H9 (cell line): ENCODE measurements around the gene HMGCS2. TPM values are rescaled to one million over a fixed set of nuclear protein-coding genes. Genes with fewer than 3 reads are reported as not detected.

Source experiments
- DNase-seq: peaks from one replicate; pipeline ENCODE4 v3.0.0-alpha.2; 2017
- H2AFZ ChIP-seq: one replicate; pipeline ENCODE4 v1.6.1; 2013; ENCODE audit warnings: mild to moderate bottlenecking, low read length, control low read depth, moderate library complexity
- H2AK5ac ChIP-seq: 2 replicates; pipeline ENCODE4 v1.6.1; 2013; ENCODE audit warnings: low read length, control low read depth, mixed read lengths; ENCODE audit not compliant: insufficient read length
- H2BK120ac ChIP-seq: one replicate; pipeline ENCODE4 v1.6.1; 2013; ENCODE audit warnings: low read depth, mild to moderate bottlenecking, low read length, control low read depth, inconsistent platforms; ENCODE audit not compliant: poor library complexity, severe bottlenecking
- H2BK12ac ChIP-seq: 2 replicates; pipeline ENCODE4 v1.6.1; 2013; ENCODE audit warnings: low read length, control low read depth, mixed read lengths, low read depth; ENCODE audit not compliant: insufficient read length
- H2BK15ac ChIP-seq: 2 replicates; pipeline ENCODE4 v1.6.1; 2013; ENCODE audit warnings: low read depth, low read length, control low read depth
- H2BK20ac ChIP-seq: one replicate; pipeline ENCODE4 v1.6.1; 2013; ENCODE audit warnings: low read depth, mild to moderate bottlenecking, low read length, control low read depth, inconsistent platforms; ENCODE audit not compliant: poor library complexity, severe bottlenecking
- H2BK5ac ChIP-seq: 2 replicates; pipeline ENCODE4 v1.6.1; 2013; ENCODE audit warnings: low read length, control low read depth, mixed read lengths; ENCODE audit not compliant: insufficient read length
- H3K14ac ChIP-seq: 2 replicates; pipeline ENCODE4 v1.6.1; 2013; ENCODE audit warnings: low read length, control low read depth; ENCODE audit not compliant: insufficient read depth
- H3K18ac ChIP-seq: 2 replicates; pipeline ENCODE4 v1.6.1; 2013; ENCODE audit warnings: low read depth, mild to moderate bottlenecking, mixed read lengths, low read length, control low read depth; ENCODE audit not compliant: insufficient read length
- H3K23ac ChIP-seq: 2 replicates; pipeline ENCODE4 v1.6.1; 2013; ENCODE audit warnings: low read length, control low read depth, mixed read lengths, low read depth; ENCODE audit not compliant: insufficient read length
- H3K23me2 ChIP-seq: 2 replicates; pipeline ENCODE4 v1.6.1; 2013; ENCODE audit warnings: low read depth, mild to moderate bottlenecking, mixed read lengths, low read length, control low read depth; ENCODE audit not compliant: insufficient read length, poor library complexity, severe bottlenecking
- H3K27ac ChIP-seq: 2 replicates; pipeline ENCODE4 v1.5.1; 2013; ENCODE audit warnings: low read length, control low read depth, mixed read lengths, low read depth; ENCODE audit not compliant: insufficient read length
- H3K27me3 ChIP-seq: 2 replicates; pipeline ENCODE4 v1.6.1; 2013; ENCODE audit warnings: low read length, control low read depth, inconsistent platforms; ENCODE audit not compliant: insufficient read depth
- H3K4ac ChIP-seq: 2 replicates; pipeline ENCODE4 v1.6.1; 2013; ENCODE audit warnings: low read depth, mild to moderate bottlenecking, control low read depth, inconsistent platforms, low read length, moderate library complexity
- H3K4me1 ChIP-seq: 2 replicates; pipeline ENCODE4 v1.6.1; 2013; ENCODE audit warnings: low read length, control low read depth, inconsistent platforms; ENCODE audit not compliant: insufficient read depth
- H3K4me2 ChIP-seq: 2 replicates; pipeline ENCODE4 v1.6.1; 2013; ENCODE audit warnings: low read length, control low read depth, mixed read lengths; ENCODE audit not compliant: insufficient read length, insufficient read depth
- H3K56ac ChIP-seq: 2 replicates; pipeline ENCODE4 v1.6.1; 2013; ENCODE audit warnings: low read depth, mild to moderate bottlenecking, mixed read lengths, low read length, control low read depth; ENCODE audit not compliant: insufficient read length
- H3K79me1 ChIP-seq: 2 replicates; pipeline ENCODE4 v1.6.1; 2013; ENCODE audit warnings: low read depth, mild to moderate bottlenecking, moderate library complexity, low read length, control low read depth, inconsistent platforms; ENCODE audit not compliant: insufficient read depth, poor library complexity, severe bottlenecking
- H3K79me2 ChIP-seq: 2 replicates; pipeline ENCODE4 v1.6.1; 2013; ENCODE audit warnings: low read length, control low read depth, inconsistent platforms; ENCODE audit not compliant: insufficient read depth
- H3K9ac ChIP-seq: 2 replicates; pipeline ENCODE4 v1.6.1; 2013; ENCODE audit warnings: low read length, control low read depth, mixed read lengths; ENCODE audit not compliant: insufficient read length; ENCODE audit errors: extremely low read depth
- H3K9me3 ChIP-seq: one replicate; pipeline ENCODE4 v1.6.1; 2013; ENCODE audit warnings: low read depth, low read length, inconsistent platforms; ENCODE audit not compliant: control insufficient read depth
- H3T11ph ChIP-seq: one replicate; pipeline ENCODE4 v1.6.1; 2013; ENCODE audit warnings: mild to moderate bottlenecking, low read length, control low read depth, inconsistent platforms
- H4K20me1 ChIP-seq: one replicate; pipeline ENCODE4 v1.6.1; 2013; ENCODE audit not compliant: control insufficient read depth, insufficient read length, insufficient read depth
- H4K5ac ChIP-seq: 2 replicates; pipeline ENCODE4 v1.6.1; 2013; ENCODE audit warnings: low read depth, mild to moderate bottlenecking, mixed read lengths, low read length, control low read depth; ENCODE audit not compliant: insufficient read length
- H4K8ac ChIP-seq: replicated peaks from 2 replicates; pipeline ENCODE4 v1.6.1; 2013; ENCODE audit warnings: low read length, control low read depth, mixed read lengths, low read depth; ENCODE audit not compliant: insufficient read length
- H4K91ac ChIP-seq: 2 replicates; pipeline ENCODE4 v1.6.1; 2013; ENCODE audit warnings: low read depth, mild to moderate bottlenecking, moderate library complexity, mixed read lengths, low read length, control low read depth; ENCODE audit not compliant: insufficient read length
- H3K27ac Mint-ChIP-seq, 3 experiments: 2 replicates in 2 of 3; 3 replicates in 1 of 3; pipeline ENCODE4 v1.8.0; 2020 to 2021; ENCODE audit warnings: mixed read lengths in 3 of 3, mild to moderate bottlenecking in 1 of 3, moderate library complexity in 1 of 3
- H3K27me3 Mint-ChIP-seq: 2 replicates; pipeline ENCODE4 v1.8.0; 2021; ENCODE audit warnings: low read depth, mild to moderate bottlenecking, moderate library complexity, mixed read lengths
- H3K36me3 Mint-ChIP-seq, 3 experiments: 2 replicates in 2 of 3; 3 replicates in 1 of 3; pipeline ENCODE4 v1.8.0; 2020 to 2021; ENCODE audit warnings: low read depth in 3 of 3, mixed read lengths in 3 of 3; ENCODE audit not compliant: insufficient read depth in 1 of 3
- H3K4me1 Mint-ChIP-seq, 2 experiments: 2 replicates each; pipeline ENCODE4 v1.8.0; 2020; ENCODE audit warnings: mixed read lengths in 2 of 2
- H3K4me3 Mint-ChIP-seq, 2 experiments: 2 replicates in 1 of 2; 3 replicates in 1 of 2; pipeline ENCODE4 v1.8.0; 2020 to 2021; ENCODE audit warnings: mild to moderate bottlenecking in 2 of 2, mixed read lengths in 2 of 2, moderate library complexity in 1 of 2
- H3K9me3 Mint-ChIP-seq, 2 experiments: 2 replicates in 1 of 2; 3 replicates in 1 of 2; pipeline ENCODE4 v1.8.0; 2020; ENCODE audit warnings: mild to moderate bottlenecking in 2 of 2, mixed read lengths in 2 of 2, moderate library complexity in 1 of 2
- CTCF ChIP-seq: fragments of 200-600 bp; sonication (generic); conservative IDR thresholded peaks from 3 replicates; pipeline ENCODE4 v1.8.0; 2021; ENCODE audit warnings: antibody characterized with exemption, mild to moderate bottlenecking
- WGBS: extraction: QIAGEN DNeasy Blood & Tissue Kit; methylation state at CpG from one replicate; pipeline ENCODE4 v1.1.7; 2013; ENCODE audit warnings: missing lambda C conversion rate, low lambda C conversion rate, mixed read lengths; ENCODE audit not compliant: insufficient read length; ENCODE audit errors: extremely low coverage; 5-methylcytosine and 5-hydroxymethylcytosine counted together
- total RNA-seq: library from RNA; stranded (reverse); gene quantifications from 2 replicates; pipeline ENCODE4 v1.2.1, GENCODE V29; 2021

The HMGCS2 gene
- total RNA-seq, 1 experiment from 2014 or later, result not detected

DNA sequence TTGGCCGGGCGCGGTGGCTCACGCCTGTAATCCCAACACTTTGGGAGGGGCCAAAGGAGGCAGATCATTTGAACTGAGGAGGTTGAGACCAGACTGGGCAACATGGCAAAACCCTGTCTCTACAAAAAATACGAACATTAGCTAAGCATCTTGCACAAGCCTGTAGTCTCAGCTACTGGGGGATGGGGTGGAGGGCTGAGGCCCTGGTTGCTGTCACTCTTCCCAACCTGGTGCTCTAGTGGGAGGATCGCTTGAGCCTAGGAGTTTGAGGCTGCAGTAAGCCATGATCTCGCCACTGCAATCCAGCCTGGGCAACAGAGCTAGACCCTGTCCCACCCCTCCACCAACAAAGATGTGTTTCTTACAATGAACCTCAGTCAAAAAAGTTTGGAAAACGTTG lies 54.1 kb downstream of the HMGCS2 start:
- H4K91ac ChIP-seq, result no peak overlapping the region
- peaks cover 32 to 36% (median 34%) of the 10 kb centered on the region in 3 experiments for H3K36me3 Mint-ChIP-seq
- no peak overlapping the region for H2AK5ac ChIP-seq
- no peak for DNase-seq
- no peak overlapping the region for H3T11ph ChIP-seq
- peaks cover 25% of the 10 kb centered on the region for H3K4me1 ChIP-seq
- no peak overlapping the region for H3K56ac ChIP-seq
- H3K4me3 Mint-ChIP-seq, result peak overlapping the region; percentile 98 to 100
- H2BK12ac ChIP-seq, result no peak overlapping the region
- no CpG with 5 or more reads among the region's 8 CpGs for WGBS
- no peak overlapping the region for H2BK20ac ChIP-seq
- no peak for TF ChIP-seq CTCF
- no peak overlapping the region for H2BK120ac ChIP-seq
- H3K23me2 ChIP-seq, result peaks cover 16% of the 10 kb centered on the region
- peaks cover 55% of the 10 kb centered on the region for H3K79me2 ChIP-seq
- no peak overlapping the region for H3K23ac ChIP-seq
- no peak overlapping the region for H2BK15ac ChIP-seq
- H4K8ac ChIP-seq, result no peak overlapping the region
- H2BK5ac ChIP-seq, result no peak overlapping the region
- H3K27ac ChIP-seq, result no peak overlapping the region
- H3K9ac ChIP-seq, result no peak overlapping the region
- H3K18ac ChIP-seq, result no peak overlapping the region
- H3K9me3 ChIP-seq, result no peaks in the 10 kb centered on the region
- H3K79me1 ChIP-seq, result peaks cover 3% of the 10 kb centered on the region
- H4K5ac ChIP-seq, result no peak overlapping the region
- H3K4me2 ChIP-seq, result peak overlapping the region; percentile 95
- H3K4ac ChIP-seq, result no peak overlapping the region
- no peaks in the 10 kb centered on the region for H3K27me3 ChIP-seq
- H3K14ac ChIP-seq, result no peak overlapping the region
- peaks cover 2% of the 10 kb centered on the region for H4K20me1 ChIP-seq
- peaks cover 0 to 6% of the 10 kb centered on the region in 2 experiments; a peak in 3 of 5 replicates for H3K9me3 Mint-ChIP-seq
- no peaks in the 10 kb centered on the region; the same call in 1 of the 2 replicates for H3K27me3 Mint-ChIP-seq
- H3K4me1 Mint-ChIP-seq, result peaks cover 51 to 62% of the 10 kb centered on the region in 2 experiments
- H3K27ac Mint-ChIP-seq, result peak overlapping the region in 2 of 3 experiments; percentile 98 to 99; a peak in 2 of 7 replicates
- no peak overlapping the region for H2AFZ ChIP-seq
